Activated naive CD4-positive, alpha-beta T cell (primary cell): ENCODE measurements around the gene ACKR2.
"Not testable (repeated sequence)": the region's sequence is repeated elsewhere in the genome, so short reads cannot be mapped to it uniquely, and the experiment has no call there.

Experiments
- DNase-seq, 4 experiments: peaks; one replicate each; lab custom pipeline; 2025; lab: John Stamatoyannopoulos, UW

ACKR2 gene

GRCh38 chr3:42855547-42856380, 46.5 kb downstream of the ACKR2 start:
- no peak for DNase-seq

GRCh38 chr3:42856544-42856943, 47.3 kb downstream of the ACKR2 start:
- no peak for DNase-seq

GRCh38 chr3:42864321-42864950, 55.2 kb downstream of the ACKR2 start:
- no peak for DNase-seq

- no peak for DNase-seq
These were observed 56.0 kb downstream of the ACKR2 start for GRCh38 chr3:42865256-42865655.

GRCh38 chr3:42867138-42867537, 57.9 kb downstream of the ACKR2 start:
- no peak for DNase-seq

GRCh38 chr3:42868841-42869240, 59.6 kb downstream of the ACKR2 start:
- DNase-seq, result no peak

- DNase-seq, result no peak
These were observed 62.4 kb downstream of the ACKR2 start for GRCh38 chr3:42871592-42872196.

GRCh38 chr3:42872718-42873117, 63.5 kb downstream of the ACKR2 start:
- DNase-seq, result no peak

- DNase-seq, result no peak
These were observed 64.2 kb downstream of the ACKR2 start for GRCh38 chr3:42873221-42873982.

- no peak for DNase-seq
These were observed 65.5 kb downstream of the ACKR2 start for GRCh38 chr3:42874749-42875148.

- no peak for DNase-seq
These were observed 66.3 kb downstream of the ACKR2 start, which contains the start of gene CYP8B1 for GRCh38 chr3:42875325-42876151. TSS of gene CYP8B1 (minus strand) at chr3:42875879. CDS start at chr3:42875816, 63 bp downstream.

GRCh38 chr3:42876401-42876800, 67.2 kb downstream of the ACKR2 start:
- no peak for DNase-seq

GRCh38 chr3:42876940-42877720, 67.9 kb downstream of the ACKR2 start:
- no peak for DNase-seq

GRCh38 chr3:42877881-42878280, 68.6 kb downstream of the ACKR2 start:
- no peak for DNase-seq

- no peak for DNase-seq
These were observed 70.9 kb downstream of the ACKR2 start for GRCh38 chr3:42880183-42880582.

GRCh38 chr3:42880601-42881451, 71.6 kb downstream of the ACKR2 start:
- DNase-seq, result peak; percentile 58 to 81 (median 66)

- not testable (repeated sequence) for DNase-seq
These were observed 74.1 kb downstream of the ACKR2 start for GRCh38 chr3:42883251-42883930.

GRCh38 chr3:42884324-42884723, 75.1 kb downstream of the ACKR2 start:
- DNase-seq, result no peak

- DNase-seq, result no peak
These were observed 77.1 kb downstream of the ACKR2 start for GRCh38 chr3:42886294-42886822.
